Measurements from ENCODE around the gene HS3ST5.

GRCh38 chr6:114297135-114297534 lies 45.7 kb downstream of the HS3ST5 start:
- TF ChIP-seq POLR2AphosphoS5 (IDR thresholded peaks at IDR 0.05) = no peak
- TF ChIP-seq, protein P1, sequence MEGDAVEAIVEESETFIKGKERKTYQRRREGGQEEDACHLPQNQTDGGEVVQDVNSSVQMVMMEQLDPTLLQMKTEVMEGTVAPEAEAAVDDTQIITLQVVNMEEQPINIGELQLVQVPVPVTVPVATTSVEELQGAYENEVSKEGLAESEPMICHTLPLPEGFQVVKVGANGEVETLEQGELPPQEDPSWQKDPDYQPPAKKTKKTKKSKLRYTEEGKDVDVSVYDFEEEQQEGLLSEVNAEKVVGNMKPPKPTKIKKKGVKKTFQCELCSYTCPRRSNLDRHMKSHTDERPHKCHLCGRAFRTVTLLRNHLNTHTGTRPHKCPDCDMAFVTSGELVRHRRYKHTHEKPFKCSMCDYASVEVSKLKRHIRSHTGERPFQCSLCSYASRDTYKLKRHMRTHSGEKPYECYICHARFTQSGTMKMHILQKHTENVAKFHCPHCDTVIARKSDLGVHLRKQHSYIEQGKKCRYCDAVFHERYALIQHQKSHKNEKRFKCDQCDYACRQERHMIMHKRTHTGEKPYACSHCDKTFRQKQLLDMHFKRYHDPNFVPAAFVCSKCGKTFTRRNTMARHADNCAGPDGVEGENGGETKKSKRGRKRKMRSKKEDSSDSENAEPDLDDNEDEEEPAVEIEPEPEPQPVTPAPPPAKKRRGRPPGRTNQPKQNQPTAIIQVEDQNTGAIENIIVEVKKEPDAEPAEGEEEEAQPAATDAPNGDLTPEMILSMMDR (IDR thresholded peaks at IDR 0.05) = no peak

All from prostate gland (tissue), 2 donors.